ENCODE results near the gene TMEFF2.

Gene TMEFF2

DNA sequence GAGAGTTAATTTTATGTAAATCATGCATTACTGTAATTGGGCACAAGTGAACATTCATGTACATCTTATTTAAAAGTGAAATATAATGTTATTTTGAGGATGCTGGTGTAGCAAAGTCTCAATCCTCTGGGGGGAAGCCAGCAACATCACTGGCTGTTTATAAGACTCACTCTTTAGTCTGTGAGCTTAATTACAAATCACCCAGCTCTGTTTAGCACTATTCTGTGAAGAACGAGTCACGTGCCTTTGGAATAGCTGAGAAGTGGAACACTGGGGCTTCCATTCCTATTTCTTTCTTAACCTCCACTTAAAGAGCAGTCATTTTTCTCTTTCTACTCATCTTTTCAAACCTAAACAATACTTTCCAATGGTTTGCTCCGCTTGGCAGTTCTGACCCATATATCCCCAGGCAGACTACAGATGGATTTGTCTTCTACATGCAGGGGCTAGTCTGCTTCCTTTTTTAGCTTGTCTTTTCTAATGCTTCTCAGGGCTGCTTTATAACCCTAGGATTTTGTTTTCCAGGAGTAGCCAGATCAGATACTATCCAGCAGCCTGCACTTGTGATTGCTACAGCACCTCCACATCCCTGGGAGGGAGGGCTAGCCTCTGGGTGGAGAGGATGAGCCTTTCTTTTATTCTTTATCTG lies 252.5 kb downstream of the TMEFF2 start:
- TF ChIP-seq FOXP2 (optimal IDR thresholded peaks at IDR 0.05; ENCODE audit: borderline replicate concordance, extremely low read depth, extremely low read length, insufficient read depth) (no peak), TAF1 (IDR thresholded peaks at IDR 0.05; ENCODE audit: borderline replicate concordance, insufficient read depth, low read length) (no peak), POLR2AphosphoS5 (IDR thresholded peaks at IDR 0.05; ENCODE audit: low read depth, low read length) (no peak)

DNA sequence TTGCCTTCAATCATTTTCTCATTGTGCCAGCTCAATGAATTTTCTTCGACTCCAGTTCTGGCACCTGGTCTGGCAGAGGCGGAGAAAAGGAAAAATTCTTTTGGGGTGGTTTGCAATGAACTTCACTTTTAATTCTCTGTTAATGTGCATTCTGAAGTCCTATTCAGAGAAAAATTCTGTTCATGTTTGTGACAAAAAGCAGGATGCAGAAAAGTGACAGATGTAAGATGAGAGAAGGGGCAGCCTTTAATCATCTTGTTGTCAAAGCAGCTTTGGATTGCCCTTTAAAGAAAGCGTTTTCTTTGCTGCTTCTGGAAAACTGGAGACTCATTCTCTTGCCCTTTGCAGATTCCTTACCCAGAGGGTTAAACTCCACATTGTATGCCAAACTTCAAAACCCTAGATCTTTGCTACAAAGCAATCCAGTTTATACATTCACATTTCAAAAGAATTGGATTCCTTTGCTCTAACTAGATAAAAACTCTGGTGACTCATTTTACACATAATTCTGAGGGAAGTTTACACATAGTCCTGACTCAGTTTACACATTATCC lies 253.3 kb downstream of the TMEFF2 start:
- no peak for TF ChIP-seq POLR2AphosphoS5 (IDR thresholded peaks at IDR 0.05; ENCODE audit: low read depth, low read length)
- no peak for TF ChIP-seq SIN3A (IDR thresholded peaks at IDR 0.05; ENCODE audit: borderline replicate concordance, insufficient read depth, low read length)
- no peak for TF ChIP-seq FOXP2 (optimal IDR thresholded peaks at IDR 0.05; ENCODE audit: borderline replicate concordance, extremely low read depth, extremely low read length, insufficient read depth)
- TF ChIP-seq TAF1 (IDR thresholded peaks at IDR 0.05; ENCODE audit: borderline replicate concordance, insufficient read depth, low read length), result no peak
- TF ChIP-seq, protein P1, sequence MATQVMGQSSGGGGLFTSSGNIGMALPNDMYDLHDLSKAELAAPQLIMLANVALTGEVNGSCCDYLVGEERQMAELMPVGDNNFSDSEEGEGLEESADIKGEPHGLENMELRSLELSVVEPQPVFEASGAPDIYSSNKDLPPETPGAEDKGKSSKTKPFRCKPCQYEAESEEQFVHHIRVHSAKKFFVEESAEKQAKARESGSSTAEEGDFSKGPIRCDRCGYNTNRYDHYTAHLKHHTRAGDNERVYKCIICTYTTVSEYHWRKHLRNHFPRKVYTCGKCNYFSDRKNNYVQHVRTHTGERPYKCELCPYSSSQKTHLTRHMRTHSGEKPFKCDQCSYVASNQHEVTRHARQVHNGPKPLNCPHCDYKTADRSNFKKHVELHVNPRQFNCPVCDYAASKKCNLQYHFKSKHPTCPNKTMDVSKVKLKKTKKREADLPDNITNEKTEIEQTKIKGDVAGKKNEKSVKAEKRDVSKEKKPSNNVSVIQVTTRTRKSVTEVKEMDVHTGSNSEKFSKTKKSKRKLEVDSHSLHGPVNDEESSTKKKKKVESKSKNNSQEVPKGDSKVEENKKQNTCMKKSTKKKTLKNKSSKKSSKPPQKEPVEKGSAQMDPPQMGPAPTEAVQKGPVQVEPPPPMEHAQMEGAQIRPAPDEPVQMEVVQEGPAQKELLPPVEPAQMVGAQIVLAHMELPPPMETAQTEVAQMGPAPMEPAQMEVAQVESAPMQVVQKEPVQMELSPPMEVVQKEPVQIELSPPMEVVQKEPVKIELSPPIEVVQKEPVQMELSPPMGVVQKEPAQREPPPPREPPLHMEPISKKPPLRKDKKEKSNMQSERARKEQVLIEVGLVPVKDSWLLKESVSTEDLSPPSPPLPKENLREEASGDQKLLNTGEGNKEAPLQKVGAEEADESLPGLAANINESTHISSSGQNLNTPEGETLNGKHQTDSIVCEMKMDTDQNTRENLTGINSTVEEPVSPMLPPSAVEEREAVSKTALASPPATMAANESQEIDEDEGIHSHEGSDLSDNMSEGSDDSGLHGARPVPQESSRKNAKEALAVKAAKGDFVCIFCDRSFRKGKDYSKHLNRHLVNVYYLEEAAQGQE (IDR thresholded peaks at IDR 0.05; ENCODE audit: insufficient read depth in 1 of 2, low read depth in 2 of 2, low read length in 2 of 2), result no peak

DNA sequence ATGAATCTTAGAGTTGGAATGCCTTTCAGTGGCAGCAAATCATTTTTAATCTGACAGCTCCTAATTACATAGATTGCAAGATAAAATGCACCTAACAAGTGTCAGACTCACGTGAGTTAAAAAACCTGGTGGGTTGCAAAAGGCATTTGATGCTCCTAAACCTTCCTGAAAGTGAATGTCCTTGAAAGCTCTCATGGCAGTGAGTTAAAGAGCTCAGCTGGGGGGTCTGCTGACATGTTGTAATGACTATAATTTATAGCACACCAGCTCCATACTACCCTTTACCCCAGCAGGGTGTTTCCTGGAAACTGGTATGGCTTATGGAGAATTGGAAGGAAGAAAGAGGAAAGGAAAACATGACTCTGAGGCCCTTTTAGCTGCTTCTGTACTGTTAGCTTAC lies 256.0 kb downstream of the TMEFF2 start:
- TF ChIP-seq TAF1 (IDR thresholded peaks at IDR 0.05; ENCODE audit: borderline replicate concordance, insufficient read depth, low read length) (no peak), FOXP2 (optimal IDR thresholded peaks at IDR 0.05; ENCODE audit: borderline replicate concordance, extremely low read depth, extremely low read length, insufficient read depth) (no peak), POLR2AphosphoS5 (IDR thresholded peaks at IDR 0.05; ENCODE audit: low read depth, low read length) (no peak), SIN3A (IDR thresholded peaks at IDR 0.05; ENCODE audit: borderline replicate concordance, insufficient read depth, low read length) (no peak)
- TF ChIP-seq, protein P1 (IDR thresholded peaks at IDR 0.05; ENCODE audit: insufficient read depth in 1 of 2, low read depth in 2 of 2, low read length in 2 of 2), result no peak

DNA sequence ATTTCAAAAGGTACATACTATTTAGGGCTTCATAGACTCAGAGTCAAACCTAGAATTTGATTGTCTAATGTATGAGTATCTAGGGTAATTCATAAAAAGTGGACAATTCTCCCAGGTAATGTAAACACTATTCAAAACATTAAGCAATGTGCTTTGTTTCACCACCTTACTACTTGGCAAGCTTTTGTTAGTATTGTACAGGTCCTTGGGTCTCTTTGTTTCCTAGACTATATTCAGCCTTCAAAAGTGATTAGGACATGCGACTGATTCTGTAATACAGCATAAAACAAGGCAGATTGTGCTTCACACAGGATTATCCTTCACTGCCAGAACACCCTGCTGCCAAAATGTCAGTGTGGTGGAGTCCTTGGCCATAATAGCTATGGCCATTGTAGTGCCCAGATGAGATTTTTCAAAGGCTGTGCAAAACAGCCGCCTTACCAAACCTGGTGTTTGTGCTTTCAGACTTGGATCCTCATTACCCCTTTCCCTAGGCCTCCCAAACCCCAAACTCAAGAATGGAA lies 257.8 kb downstream of the TMEFF2 start:
- no peak for TF ChIP-seq SIN3A (IDR thresholded peaks at IDR 0.05; ENCODE audit: borderline replicate concordance, insufficient read depth, low read length)
- TF ChIP-seq, protein P1 (IDR thresholded peaks at IDR 0.05; ENCODE audit: insufficient read depth in 1 of 2, low read depth in 2 of 2, low read length in 2 of 2), result no peak
- TF ChIP-seq POLR2AphosphoS5 (IDR thresholded peaks at IDR 0.05; ENCODE audit: low read depth, low read length), result no peak
- TF ChIP-seq FOXP2 (optimal IDR thresholded peaks at IDR 0.05; ENCODE audit: borderline replicate concordance, extremely low read depth, extremely low read length, insufficient read depth), result no peak

DNA sequence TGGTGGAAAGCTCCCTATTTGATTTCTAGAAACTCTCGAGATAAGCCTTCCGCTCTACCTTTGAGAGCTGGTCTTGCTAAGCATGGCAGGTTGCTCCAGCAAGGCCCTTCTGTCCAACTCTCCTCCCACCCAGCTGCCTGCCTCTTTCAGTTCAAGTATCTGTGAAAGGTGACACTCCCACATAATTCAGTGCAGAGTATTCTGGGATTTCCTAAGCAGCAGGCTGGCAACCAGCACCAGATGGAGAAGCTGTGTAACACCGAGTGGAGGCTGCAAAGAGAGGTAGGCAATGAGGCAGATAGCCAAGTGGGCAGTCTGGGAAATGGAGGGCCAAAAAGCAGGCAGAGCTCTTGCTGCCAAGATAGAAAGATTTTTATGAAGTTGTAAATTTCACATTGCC lies 259.5 kb downstream of the TMEFF2 start:
- no peak for TF ChIP-seq POLR2AphosphoS5 (IDR thresholded peaks at IDR 0.05; ENCODE audit: low read depth, low read length)
- TF ChIP-seq FOXP2 (optimal IDR thresholded peaks at IDR 0.05; ENCODE audit: borderline replicate concordance, extremely low read depth, extremely low read length, insufficient read depth), result no peak
- TF ChIP-seq SIN3A (IDR thresholded peaks at IDR 0.05; ENCODE audit: borderline replicate concordance, insufficient read depth, low read length), result no peak
- no peak for TF ChIP-seq TAF1 (IDR thresholded peaks at IDR 0.05; ENCODE audit: borderline replicate concordance, insufficient read depth, low read length)
- TF ChIP-seq, protein P1 (IDR thresholded peaks at IDR 0.05; ENCODE audit: insufficient read depth in 1 of 2, low read depth in 2 of 2, low read length in 2 of 2), result no peak

All from PFSK-1 (cell line).